SU-DHL-6 (cell line): ENCODE measurements around the gene KLC4.
"Not testable (repeated sequence)": the region's sequence is repeated elsewhere in the genome, so short reads cannot be mapped to it uniquely, and the experiment has no call there.

Source experiments
- H2AFZ ChIP-seq: fragments of 200-600 bp; sonication (generic); 2 replicates; pipeline ENCODE4 v1.6.1; 2014; ENCODE audit warnings: low read depth, mild to moderate bottlenecking, moderate library complexity, mixed read lengths, antibody characterized with exemption, low read length; ENCODE audit not compliant: severe bottlenecking
- H3F3A ChIP-seq: fragments of 200-600 bp; shearing (Covaris generic); 2 replicates; pipeline ENCODE4 v1.6.0; 2016; ENCODE audit warnings: antibody characterized with exemption, mild to moderate bottlenecking; ENCODE audit not compliant: insufficient read depth
- H3K27ac ChIP-seq: fragments of 200-600 bp; sonication (generic); 2 replicates; pipeline ENCODE4 v1.5.1; 2016; ENCODE audit warnings: low read depth, mild to moderate bottlenecking, low read length, moderate library complexity, mixed read lengths
- H3K27me3 ChIP-seq: fragments of 200-600 bp; sonication (generic), shearing (Covaris generic); 2 replicates; pipeline ENCODE4 v1.6.0; 2014; ENCODE audit warnings: mild to moderate bottlenecking, low read length
- H3K36me3 ChIP-seq: fragments of 200-600 bp; sonication (generic); 2 replicates; pipeline ENCODE4 v1.6.1; 2014; ENCODE audit warnings: mild to moderate bottlenecking, low read length, mixed read lengths
- H3K4me2 ChIP-seq: fragments of 300-600, 200-600 bp; shearing (Covaris generic), sonication (generic); 2 replicates; pipeline ENCODE4 v1.6.0; 2014; ENCODE audit warnings: low read length, low read depth, mild to moderate bottlenecking; ENCODE audit not compliant: poor library complexity, severe bottlenecking
- H3K4me3 ChIP-seq: fragments of 200-600 bp; sonication (generic); 2 replicates; pipeline ENCODE4 v1.5.1; 2014; ENCODE audit warnings: antibody characterized with exemption, low read length, mild to moderate bottlenecking, mixed read lengths; ENCODE audit not compliant: insufficient read depth, poor library complexity, severe bottlenecking
- H3K79me2 ChIP-seq: fragments of 200-600 bp; sonication (generic); 2 replicates; pipeline ENCODE4 v1.6.1; 2014; ENCODE audit warnings: mild to moderate bottlenecking, low read length, moderate library complexity; ENCODE audit not compliant: insufficient read depth
- H3K9ac ChIP-seq: fragments of 200-600 bp; sonication (generic); 2 replicates; pipeline ENCODE4 v1.7.0; 2014; ENCODE audit warnings: mild to moderate bottlenecking, low read length
- H3K9me2 ChIP-seq: fragments of 200-600 bp; sonication (generic); replicated peaks from 2 replicates; pipeline ENCODE4 v1.6.1; 2014; ENCODE audit warnings: low read length; ENCODE audit not compliant: insufficient read depth
- H3K9me3 ChIP-seq: fragments of 200-600 bp; sonication (generic); 2 replicates; pipeline ENCODE4 v1.6.1; 2014; ENCODE audit warnings: low read length, mixed read lengths; ENCODE audit not compliant: insufficient read depth
- H4K20me1 ChIP-seq: fragments of 200-600 bp; sonication (generic); 2 replicates; pipeline ENCODE4 v1.6.1; 2014; ENCODE audit warnings: low read depth, mild to moderate bottlenecking, antibody characterized with exemption, low read length, moderate library complexity, mixed read lengths
- EZH2phosphoT487 ChIP-seq: fragments of 200-600 bp; sonication (generic), shearing (Covaris generic); conservative IDR thresholded peaks from 2 replicates; pipeline ENCODE4 v1.6.1; 2018; ENCODE audit warnings: mild to moderate bottlenecking, antibody characterized with exemption, low read length, moderate library complexity, mixed read lengths
- TF ChIP-seq, protein P1 (sequence below): fragments of 200-600 bp; sonication (generic); IDR thresholded peaks from one replicate; pipeline ENCODE4 v1.5.1; 2017; ENCODE audit warnings: antibody characterized with exemption, mild to moderate bottlenecking, low read length, moderate library complexity; ENCODE audit not compliant: insufficient read depth, poor library complexity, severe bottlenecking

The KLC4 gene

DNA sequence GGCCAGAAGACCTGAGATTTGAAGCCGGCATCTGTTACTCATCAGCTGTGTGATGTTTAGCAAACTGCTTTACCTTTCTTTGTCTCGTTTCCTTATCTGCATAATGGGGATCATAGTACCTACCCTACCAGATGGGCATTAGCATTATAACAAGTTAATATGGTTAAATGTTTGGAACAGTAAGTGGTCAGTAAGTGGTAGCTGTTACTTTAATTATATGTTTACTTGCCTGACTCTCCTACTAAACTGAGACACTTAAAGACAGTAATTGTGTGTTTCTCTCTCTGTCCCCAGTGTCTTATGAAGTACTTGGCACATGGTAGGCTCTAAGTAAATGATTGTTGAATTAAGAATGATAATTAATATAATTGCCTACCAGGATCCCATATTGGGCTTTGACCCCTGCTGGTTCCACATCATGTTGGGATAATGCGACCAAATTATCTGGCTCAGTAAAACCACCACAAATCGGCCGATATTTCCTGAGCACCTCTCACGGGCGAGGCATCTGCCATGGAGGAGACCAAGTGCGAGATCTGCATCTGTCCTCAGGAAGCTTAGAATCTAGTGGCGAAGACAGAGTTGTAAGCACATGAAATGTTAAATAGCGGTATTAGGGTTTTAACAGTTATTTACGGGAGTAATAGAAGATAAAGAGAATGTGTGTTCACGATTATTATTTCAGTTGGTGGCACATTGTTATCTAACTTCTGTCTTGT lies 48.1 kb downstream of the KLC4 start:
- Histone ChIP-seq H3K9me2 (no peaks in the 10 kb centered on the region), H4K20me1 (no peaks in the 10 kb centered on the region), H3K9ac (no peak overlapping the region), H3K9me3 (no peaks in the 10 kb centered on the region), H3F3A (no peaks in the 10 kb centered on the region), H3K79me2 (no peaks in the 10 kb centered on the region), H3K4me3 (no peak overlapping the region), H3K4me2 (no peak overlapping the region), H3K27me3 (no peaks in the 10 kb centered on the region), H3K36me3 (no peaks in the 10 kb centered on the region), H3K27ac (no peak overlapping the region), H2AFZ (no peak overlapping the region)
- TF ChIP-seq, protein P1, sequence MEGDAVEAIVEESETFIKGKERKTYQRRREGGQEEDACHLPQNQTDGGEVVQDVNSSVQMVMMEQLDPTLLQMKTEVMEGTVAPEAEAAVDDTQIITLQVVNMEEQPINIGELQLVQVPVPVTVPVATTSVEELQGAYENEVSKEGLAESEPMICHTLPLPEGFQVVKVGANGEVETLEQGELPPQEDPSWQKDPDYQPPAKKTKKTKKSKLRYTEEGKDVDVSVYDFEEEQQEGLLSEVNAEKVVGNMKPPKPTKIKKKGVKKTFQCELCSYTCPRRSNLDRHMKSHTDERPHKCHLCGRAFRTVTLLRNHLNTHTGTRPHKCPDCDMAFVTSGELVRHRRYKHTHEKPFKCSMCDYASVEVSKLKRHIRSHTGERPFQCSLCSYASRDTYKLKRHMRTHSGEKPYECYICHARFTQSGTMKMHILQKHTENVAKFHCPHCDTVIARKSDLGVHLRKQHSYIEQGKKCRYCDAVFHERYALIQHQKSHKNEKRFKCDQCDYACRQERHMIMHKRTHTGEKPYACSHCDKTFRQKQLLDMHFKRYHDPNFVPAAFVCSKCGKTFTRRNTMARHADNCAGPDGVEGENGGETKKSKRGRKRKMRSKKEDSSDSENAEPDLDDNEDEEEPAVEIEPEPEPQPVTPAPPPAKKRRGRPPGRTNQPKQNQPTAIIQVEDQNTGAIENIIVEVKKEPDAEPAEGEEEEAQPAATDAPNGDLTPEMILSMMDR = no peak
- no peak for TF ChIP-seq EZH2phosphoT487

DNA sequence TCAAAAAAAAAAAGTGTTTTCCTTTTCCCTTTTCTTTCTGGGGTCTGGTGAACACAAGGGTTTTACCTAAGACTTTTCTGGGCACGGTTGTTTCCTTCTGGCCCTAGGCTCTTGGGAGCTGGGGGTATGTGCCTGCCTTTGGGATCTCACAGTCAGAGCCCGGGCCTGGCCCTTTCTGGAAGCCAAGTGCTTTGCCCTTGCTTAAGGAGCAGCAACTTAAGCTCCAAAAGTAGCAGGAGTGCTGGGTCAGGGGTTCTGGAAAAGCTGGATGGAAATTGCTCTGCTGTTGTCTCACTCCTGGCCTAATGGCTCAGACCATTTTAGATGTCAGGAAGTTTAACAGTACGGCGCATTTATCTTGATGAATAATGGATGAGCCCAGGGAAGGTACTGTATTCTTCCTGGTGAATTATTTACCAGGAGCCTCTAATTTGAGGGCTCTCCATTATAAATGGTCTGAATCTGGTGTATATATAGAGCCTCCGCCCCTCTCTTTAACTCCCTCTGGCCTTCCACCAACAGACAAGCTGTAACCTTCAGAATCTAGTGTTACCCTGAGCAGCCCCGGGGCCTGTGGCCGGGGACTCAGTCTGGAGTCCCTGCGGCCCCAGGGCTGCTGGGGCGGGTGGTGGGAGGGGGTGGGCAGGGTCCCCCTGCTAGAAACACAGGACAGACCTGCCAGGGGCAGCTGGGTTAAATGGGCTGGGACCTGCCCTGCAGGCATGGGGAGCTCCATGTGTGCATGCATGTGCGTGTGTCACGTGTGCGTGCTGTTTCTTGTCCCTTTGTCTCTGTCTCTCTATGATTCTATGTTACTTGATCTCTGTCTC lies 54.2 kb downstream of the KLC4 start:
- Histone ChIP-seq H2AFZ (no peak overlapping the region), H3K4me3 (no peak overlapping the region), H3K27ac (no peak overlapping the region), H3K79me2 (no peaks in the 10 kb centered on the region), H3K4me2 (no peak overlapping the region), H3K27me3 (no peaks in the 10 kb centered on the region), H4K20me1 (no peaks in the 10 kb centered on the region), H3K9me2 (no peaks in the 10 kb centered on the region), H3F3A (no peaks in the 10 kb centered on the region), H3K9ac (no peak overlapping the region), H3K9me3 (no peaks in the 10 kb centered on the region), H3K36me3 (no peaks in the 10 kb centered on the region)
- TF ChIP-seq, protein P1 = no peak
- TF ChIP-seq EZH2phosphoT487 = no peak

DNA sequence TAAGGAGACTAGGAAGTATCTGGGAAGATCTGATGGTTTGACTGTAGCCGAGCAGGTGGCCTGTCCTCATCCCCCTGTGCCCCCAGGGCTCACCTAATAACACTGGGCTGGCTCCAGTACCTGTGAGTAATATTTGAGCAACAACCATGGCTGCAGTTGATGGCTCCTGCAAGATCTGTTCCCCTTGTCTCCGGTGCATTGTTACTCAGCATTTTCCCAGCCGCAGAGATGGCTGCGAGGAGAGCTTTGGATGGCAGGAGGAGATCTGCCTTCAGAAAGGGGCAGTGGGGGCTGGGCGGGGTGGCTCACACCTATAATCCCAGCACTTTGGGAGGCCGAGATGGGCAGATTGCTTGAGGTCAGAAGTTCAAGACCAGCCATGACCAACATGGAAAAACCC lies 55.9 kb downstream of the KLC4 start:
- no peaks in the 10 kb centered on the region for H4K20me1 ChIP-seq
- no peak overlapping the region for H2AFZ ChIP-seq
- no peak overlapping the region for H3K9ac ChIP-seq
- no peaks in the 10 kb centered on the region for H3K9me2 ChIP-seq
- H3F3A ChIP-seq = no peaks in the 10 kb centered on the region
- H3K27ac ChIP-seq = no peak overlapping the region
- no peaks in the 10 kb centered on the region for H3K79me2 ChIP-seq
- no peak overlapping the region for H3K4me3 ChIP-seq
- no peaks in the 10 kb centered on the region for H3K27me3 ChIP-seq
- no peaks in the 10 kb centered on the region for H3K9me3 ChIP-seq
- TF ChIP-seq, protein P1 = no peak
- no peak for TF ChIP-seq EZH2phosphoT487
- no peak overlapping the region for H3K4me2 ChIP-seq
- no peaks in the 10 kb centered on the region for H3K36me3 ChIP-seq

DNA sequence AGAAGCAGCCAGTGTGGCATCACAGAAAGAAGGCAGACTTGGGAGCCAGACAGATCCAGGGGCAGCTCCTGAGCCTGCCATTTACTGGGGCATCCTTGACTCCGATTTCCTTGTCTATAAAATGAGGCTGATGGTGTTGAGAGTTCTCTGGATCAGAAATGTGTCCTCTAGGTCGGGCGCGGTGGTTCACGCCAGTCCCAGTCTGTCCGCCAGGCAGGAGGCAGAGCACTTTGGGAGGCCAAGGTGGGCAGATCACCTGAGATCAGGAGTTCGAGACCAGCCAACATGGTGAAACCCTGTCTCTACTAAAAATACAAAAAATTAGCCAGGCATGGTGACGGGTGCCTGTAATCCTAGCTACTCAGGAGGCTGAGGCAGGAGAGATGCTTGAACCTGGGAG lies 58.0 kb downstream of the KLC4 start:
- not testable (repeated sequence) for H3K36me3 ChIP-seq, H3K27me3 ChIP-seq, H3K79me2 ChIP-seq, H3K27ac ChIP-seq, H3F3A ChIP-seq, H3K4me3 ChIP-seq, H3K4me2 ChIP-seq, H2AFZ ChIP-seq, H3K9me2 ChIP-seq, H3K9ac ChIP-seq, H4K20me1 ChIP-seq, H3K9me3 ChIP-seq
